Measurements from ENCODE around the gene ZNF175.

Gene ZNF175

GRCh38 chr19:51570962-51571575 is at the start of gene ZNF175:
Gene ZNF175 (plus strand): TSS chr19:51571283. CDS start chr19:51573330, 2,047 bp downstream.
- DNase-seq: peak; percentile 91

DNA sequence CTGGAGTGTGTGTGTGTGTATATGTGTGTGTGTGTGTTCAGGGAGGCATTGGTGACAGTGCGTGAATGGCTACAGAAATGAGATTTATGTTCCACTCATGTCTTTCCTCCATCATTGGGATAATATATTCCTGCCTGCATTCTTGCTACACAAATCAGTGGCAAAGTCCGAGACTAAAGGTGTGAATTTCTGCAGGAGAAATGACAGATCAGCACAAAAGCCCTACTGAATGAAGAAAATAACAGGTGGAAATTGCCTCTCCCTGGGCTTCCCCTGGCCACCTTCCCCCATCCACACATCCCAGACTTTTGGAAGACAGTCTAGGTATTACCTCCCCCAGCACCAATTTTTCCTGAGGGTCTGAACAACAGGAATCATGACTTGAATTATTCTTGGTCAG is 49.7 kb upstream of the ZNF175 start:
- DNase-seq: no peak

GRCh38 chr19:51521781-51522180 is 49.3 kb upstream of the ZNF175 start:
- no peak for DNase-seq

DNA sequence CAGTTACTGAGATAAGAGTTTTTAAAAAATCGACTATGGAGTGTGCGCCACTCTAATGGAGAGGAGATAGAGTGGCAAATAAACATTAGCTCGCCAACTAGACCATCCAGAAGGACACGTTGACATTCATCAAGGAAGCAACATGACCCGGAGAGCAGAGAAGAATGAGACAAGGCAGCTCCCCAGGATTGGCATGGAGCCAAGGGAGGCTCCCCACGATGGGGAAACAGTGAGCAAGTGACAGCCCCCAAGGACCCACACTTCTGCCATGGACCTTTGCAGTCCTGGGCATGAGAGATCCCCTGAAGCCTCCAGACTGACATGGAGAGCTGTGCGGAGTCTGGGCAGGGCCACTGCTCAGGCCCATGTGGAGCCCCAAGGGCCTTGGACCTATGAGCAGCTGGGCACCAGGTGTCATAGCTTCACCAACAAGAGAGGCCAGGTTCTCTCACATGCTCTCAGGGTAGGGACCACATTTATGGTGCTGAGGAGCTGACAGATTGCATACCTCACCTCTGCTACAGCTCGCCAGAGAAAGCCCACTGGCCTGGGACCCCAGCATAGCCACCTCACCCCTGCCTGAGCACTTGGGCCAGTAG is 46.3 kb upstream of the ZNF175 start:
- no peak for DNase-seq

DNA sequence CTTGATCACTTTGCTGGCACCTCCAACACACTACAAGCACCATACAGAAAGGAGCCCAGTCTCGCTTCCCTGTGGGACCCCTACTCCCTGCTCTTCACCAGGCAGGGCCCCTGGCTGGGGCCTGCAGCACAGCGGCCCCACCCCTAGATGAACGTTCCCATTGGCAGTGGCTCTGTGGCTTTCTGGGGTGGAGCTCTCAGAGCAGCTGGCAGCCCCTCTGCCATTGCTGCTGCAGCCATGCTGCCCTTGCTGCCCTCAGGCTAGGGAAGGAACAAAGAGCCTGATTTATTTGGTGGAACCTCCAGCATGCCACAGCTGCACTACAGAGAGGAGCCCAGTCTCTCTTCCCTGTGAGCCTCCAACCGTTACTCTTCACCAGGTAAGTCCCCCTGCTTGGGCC is 45.4 kb upstream of the ZNF175 start:
- no peak for DNase-seq

DNA sequence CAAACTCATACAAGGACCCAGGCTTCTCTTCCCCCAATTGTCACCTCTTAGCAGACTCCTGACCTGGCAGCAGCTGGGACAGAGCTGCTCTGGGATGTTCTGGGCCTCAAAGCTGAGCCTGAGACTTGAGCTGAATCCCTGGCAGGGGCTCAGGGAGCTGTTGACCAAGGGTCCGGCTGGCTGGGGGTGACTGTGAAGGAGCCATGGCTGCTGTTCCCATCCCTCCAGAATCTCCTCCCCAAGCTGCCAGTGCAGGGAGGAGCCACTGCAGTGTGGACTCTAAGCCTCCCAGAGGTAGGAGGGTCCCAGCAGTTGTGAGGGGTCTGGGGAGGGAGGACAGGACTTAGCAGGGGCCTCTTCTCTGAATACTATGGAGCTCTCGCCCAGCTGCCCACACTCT is 41.8 kb upstream of the ZNF175 start:
- no peak for DNase-seq

DNA sequence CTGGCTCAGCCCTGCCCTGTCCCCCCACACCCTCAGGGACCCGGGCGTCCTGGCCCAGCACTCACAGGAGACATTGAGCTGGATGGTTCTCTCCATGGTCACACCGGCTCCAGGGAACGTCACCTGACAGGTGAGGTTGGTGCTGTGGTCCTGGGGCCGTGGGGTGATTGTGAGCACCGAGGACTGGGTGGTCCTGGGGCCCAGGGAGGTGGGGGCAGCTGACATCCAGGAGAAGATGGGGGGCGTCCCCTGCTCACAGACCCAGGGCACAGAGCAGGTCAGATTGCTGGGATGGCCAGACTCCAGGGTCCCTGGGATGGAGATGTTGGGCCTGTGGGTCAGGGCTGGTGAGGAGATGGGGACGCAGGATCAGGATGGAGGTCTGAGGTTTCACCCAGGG is 40.5 kb upstream of the ZNF175 start:
- no peak for DNase-seq

GRCh38 chr19:51531349-51532315 is 39.5 kb upstream of the ZNF175 start, which contains the start of gene SIGLEC6:
Gene SIGLEC6 (minus strand): TSS chr19:51531670. CDS start chr19:51531648, 22 bp downstream.
- DNase-seq: no peak

DNA sequence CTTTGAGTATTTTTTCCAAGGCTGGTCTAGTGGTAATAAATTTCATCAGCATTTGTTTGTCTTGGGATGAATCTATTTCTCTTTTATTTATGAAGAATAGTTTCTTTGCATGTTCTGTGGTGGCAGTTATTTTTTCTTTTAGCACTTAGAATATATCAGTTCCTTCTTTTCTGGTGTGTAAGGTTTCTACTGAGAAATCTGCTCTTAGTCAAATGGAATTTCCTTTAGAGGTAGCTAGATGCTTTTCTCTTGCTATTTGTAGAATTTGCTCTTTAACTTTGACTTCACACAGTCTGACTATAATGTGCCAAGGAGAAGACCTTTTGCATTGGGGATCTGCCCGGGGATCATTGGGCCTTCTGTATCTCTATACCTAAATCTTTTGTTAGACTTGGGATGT is 35.5 kb upstream of the ZNF175 start:
- no peak for DNase-seq

DNA sequence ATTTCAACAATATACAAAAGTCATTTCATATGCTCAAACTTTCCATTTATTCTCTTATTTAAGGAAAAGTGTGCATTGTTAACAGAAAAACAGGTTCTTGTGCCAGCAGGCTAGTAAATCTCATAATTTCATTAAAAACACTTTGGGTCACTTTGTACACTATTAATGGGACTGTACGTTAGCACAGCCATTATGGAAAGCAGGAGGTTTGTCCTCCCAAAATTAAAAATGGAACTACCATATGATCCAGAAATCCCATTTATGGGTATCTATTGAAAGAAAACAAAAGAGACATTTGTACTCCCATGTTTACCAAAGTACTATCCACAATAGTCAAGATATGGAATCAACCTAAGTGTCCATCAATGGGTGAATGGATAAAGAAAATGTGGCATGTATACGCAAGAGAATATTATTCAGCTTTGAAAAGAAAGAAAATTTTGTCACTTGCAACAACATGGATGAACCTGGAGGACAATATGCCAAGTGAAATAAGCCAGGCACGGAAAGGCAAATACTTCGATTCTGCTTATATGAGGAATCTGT is 31.2 kb upstream of the ZNF175 start:
- no peak for DNase-seq

GRCh38 chr19:51541458-51542357 is 29.4 kb upstream of the ZNF175 start:
- DNase-seq: no peak

DNA sequence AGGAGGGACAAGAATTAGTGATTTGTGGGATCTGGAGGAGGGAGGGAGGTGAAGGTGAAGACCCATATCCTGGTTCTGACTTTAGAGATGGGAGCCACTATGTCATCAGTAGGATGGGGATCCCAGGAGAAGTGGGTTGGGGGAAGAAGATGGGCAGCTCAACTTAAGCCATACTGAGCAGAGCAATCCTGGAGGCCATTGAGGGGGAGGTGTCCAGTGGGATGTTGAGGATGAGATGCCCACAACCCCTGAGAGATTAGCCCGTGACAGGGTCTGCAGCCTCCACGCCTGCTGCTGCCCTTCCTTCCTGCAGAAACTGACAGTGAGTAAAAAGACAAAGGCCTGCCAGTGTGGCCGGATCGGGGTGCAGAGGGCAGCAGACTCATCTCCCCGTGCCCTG is 28.4 kb upstream of the ZNF175 start:
- no peak for DNase-seq

GRCh38 chr19:51544038-51544437 is 27.0 kb upstream of the ZNF175 start:
- DNase-seq: no peak

DNA sequence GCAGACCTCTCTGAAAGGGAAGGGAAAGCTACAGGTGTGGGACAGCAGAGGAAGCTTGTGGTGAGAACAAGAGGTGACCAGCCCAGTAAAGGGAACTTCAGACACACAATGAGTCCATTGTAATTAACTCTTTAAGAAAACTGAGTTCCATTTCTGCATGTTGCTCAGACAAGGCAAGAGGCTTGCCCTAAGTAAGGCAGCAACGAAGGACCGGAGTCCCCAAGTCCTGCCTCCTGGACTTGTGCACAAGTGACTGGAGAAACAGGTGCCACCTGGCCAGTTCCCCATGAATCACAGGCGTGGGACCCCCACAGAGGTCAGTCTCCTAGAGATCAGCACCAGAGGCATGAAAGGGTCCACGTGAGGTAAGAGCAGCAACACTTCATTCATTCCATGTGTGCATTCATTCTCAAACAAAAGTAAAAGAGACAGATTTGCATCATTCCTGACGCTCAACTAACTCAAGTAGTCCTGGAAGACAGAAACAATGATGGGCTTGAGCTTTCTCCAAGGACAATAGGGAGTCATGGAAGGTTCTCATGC is 24.9 kb upstream of the ZNF175 start:
- no peak for DNase-seq

DNA sequence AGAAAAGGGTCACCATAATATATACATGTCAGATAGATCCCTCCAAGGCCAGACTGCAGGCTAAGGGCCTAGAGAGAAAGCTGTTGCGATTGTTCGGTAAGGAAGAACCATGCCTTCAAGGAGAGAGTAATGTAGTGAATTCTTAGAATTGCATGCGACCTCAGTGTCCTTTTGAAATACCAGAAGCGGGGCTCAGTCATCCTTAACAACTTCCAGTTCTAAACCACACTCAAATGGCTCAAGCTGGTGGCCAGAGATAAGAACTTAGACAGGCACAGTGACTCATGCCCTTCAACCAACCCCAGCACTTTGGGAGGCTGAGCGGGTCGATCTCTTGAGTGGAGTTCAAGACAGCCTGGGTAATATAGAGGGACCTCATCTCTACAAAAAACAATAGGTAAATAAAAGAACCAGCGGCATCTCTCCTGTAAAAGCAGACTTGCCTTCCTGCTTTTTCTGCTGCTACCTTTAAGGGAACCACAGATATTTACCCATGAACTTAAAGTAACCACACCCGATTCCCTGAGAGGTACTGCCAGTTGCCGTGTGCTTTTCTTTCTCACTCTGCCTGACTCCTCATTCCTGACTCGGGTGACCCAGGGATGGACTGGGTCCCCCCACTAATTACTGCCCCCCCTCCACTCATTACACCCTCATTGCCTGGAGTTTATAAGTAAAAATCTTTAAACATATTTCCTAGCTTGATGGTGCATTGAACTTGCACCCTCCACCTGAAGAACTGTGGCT is 24.3 kb upstream of the ZNF175 start:
- DNase-seq: no peak

DNA sequence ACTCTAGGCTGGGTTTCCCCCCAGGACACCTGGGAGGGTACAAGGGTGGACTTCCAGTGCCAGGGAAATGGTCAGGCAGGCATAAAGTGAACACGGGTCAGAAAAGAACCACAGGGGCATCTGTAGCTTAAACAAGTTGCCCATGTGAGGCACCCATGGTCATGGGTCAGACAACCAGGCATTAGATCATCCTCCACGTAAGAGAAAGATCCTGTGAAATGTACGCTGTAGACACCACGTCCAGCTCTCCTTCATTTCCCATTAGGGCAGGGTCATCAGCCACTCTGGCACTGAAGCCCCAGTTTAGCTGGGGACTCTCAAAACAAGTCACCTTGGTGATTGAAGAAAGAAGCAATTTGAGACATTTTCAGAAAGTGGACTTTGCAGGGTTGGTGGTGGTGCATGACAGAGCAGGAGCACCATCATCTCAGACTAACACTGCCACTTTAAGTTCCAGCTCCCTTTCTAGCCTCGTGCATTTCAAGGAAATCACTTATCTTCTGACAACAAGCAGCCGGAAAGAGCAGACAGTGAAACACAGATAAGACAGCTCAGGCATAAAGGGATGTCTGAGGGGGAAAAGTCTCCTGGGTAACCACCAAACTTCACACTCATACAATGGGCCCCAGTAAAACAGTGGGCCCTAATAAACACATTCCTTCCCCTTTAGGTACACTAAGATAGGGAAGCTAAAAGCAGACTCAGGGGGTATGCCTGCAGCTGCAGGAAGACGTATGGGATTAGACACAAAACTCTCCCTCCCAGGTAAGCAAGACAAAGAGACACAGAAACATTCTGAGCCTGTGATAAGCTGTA is 23.5 kb upstream of the ZNF175 start:
- no peak for DNase-seq

GRCh38 chr19:51548213-51548651 is 22.9 kb upstream of the ZNF175 start:
- DNase-seq: no peak

DNA sequence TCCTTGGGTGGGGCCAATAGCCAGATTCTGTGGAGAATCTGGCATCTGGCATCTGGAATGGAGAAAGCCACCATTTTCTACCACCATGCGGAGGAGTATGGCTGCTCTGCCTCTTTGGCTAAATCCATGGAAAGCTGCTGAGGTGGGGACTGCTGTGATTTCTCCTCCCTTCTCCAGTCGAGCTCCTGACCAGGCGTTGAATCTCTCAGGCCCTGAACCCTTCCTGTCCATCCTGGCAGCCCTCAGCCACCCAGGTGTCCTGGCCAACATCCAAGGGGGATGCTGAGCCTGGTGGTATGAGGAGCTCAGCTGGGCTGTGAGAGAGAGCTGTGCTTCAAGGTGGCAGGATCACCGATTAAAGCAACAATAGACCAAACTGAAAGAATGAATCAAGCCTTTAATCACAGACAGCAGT is 22.2 kb upstream of the ZNF175 start:
- no peak for DNase-seq

DNA sequence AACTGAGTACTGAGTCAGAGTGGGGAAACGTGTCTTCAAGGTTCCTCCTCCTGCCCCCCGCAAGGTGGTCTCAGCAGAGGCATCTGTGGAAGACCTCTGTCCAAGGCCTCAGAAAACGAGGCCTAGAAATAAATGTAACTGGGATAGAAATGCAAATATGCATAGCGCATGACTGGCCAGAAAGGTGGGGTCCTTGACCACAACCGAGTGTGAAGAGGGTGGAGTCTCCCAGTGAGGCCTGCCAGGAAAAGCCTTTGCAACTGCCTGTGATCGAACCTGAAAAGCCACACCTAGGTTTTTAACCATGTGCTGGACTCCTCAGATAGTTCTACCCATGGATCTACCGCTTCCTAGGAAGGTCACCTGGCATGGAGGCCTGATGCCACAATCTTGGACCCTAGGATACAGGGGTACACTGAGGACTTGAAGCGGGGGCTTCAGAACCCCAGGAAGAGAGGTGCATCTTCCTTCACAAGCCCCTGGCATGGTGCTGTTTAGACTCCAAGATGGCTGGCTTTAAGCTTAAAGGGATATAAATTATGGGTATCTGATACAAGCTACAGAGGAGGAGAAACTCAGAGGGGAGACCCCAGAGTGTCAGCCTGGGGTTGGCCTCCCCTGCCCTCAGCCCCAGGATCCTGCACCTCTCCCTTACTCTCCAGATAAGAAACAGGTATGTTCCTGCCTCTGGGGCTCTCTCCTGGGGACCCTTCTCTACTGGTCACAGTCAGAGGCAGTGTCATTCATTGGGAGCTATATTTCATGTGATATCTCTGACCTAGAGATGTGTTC is 21.4 kb upstream of the ZNF175 start:
- no peak for DNase-seq

Measured in CD4-positive, alpha-beta T cell treated with Interleukin-17A for 4 hours (primary cell).